Vagina (tissue), 2 donors: ENCODE data around the gene ZNF605. TPM values are rescaled to one million over a fixed set of nuclear protein-coding genes. Genes with fewer than 3 reads are reported as not detected.

Source experiments
- DNase-seq, 2 donors: peaks; one replicate each; pipeline ENCODE4 v3.0.0-alpha.2; 2017; ENCODE audit errors: extremely low spot score in 2 of 2
- H3K27ac ChIP-seq: fragments of 200-600 bp; sonication (generic); one replicate; pipeline ENCODE4 v1.5.1; 2019
- H3K27me3 ChIP-seq: fragments of 200-600 bp; sonication (generic); one replicate; pipeline ENCODE4 v1.5.1; 2019
- H3K36me3 ChIP-seq, 2 donors: fragments of 200-600 bp; sonication (generic); one replicate each; pipeline ENCODE4 v1.5.1; 2017 to 2019
- H3K4me1 ChIP-seq: fragments of 200-600 bp; sonication (generic); one replicate; pipeline ENCODE4 v1.5.1; 2019
- H3K4me3 ChIP-seq, 2 donors: fragments of 200-600 bp; sonication (generic); 1 replicate in 1 of 2; 2 replicates in 1 of 2; pipeline ENCODE4 v1.5.1; 2016 to 2019
- H3K9me3 ChIP-seq: fragments of 200-600 bp; sonication (generic); one replicate; pipeline ENCODE4 v1.5.1; 2019
- CTCF ChIP-seq, 3 experiments: fragments of 450-650 bp in 2 of 3; fragments of 200-600 bp in 1 of 3; sonication (generic) in 1 of 3; IDR thresholded peaks; one replicate each; pipeline ENCODE4 v1.5.1; 2017 to 2019; ENCODE audit warnings: antibody characterized with exemption in 3 of 3, mild to moderate bottlenecking in 2 of 3, moderate library complexity in 2 of 3
- POLR2A ChIP-seq, 2 donors: fragments of 450-650 bp; IDR thresholded peaks; one replicate each; pipeline ENCODE4 v1.6.1; 2017; ENCODE audit warnings: antibody characterized with exemption in 2 of 2, mild to moderate bottlenecking in 2 of 2, moderate library complexity in 2 of 2
- POLR2AphosphoS5 ChIP-seq, 2 donors: sonication (generic); formaldehyde crosslinking; IDR thresholded peaks; one replicate each; pipeline ENCODE4 v1.9.0; 2017; ENCODE audit warnings: antibody characterized with exemption in 2 of 2, mild to moderate bottlenecking in 2 of 2, low read depth in 1 of 2; ENCODE audit not compliant: insufficient read depth in 1 of 2
- intact Hi-C: fragments of 100-400 bp; cut with DNase I; formaldehyde crosslinking; loops from one replicate; pipeline ENCODE4 v1.15.1; 2023
- small RNA-seq: library from RNA; depleted of rRNA; stranded (forward); fragments of <200 nt; gene quantifications from one replicate; pipeline ENCODE3, GENCODE V24; 2016
- total RNA-seq: library from RNA; depleted of rRNA; stranded (reverse); fragments of >200 nt; gene quantifications from one replicate; pipeline ENCODE4 v1.2.3, GENCODE V29; 2016

ZNF605 gene
- total RNA-seq, 1 donor from 2014 or later = 10.1 TPM

GRCh38 chr12:132873724-132874123, 82.4 kb downstream of the ZNF605 start:
- H3K9me3 ChIP-seq = no peaks in the 10 kb centered on the region
- TF ChIP-seq POLR2A (IDR thresholded peaks at IDR 0.05) (no peak), POLR2AphosphoS5 (IDR thresholded peaks at IDR 0.05; ENCODE audit: insufficient read depth in 1 of 2, low read depth in 1 of 2) (no peak), CTCF (IDR thresholded peaks at IDR 0.05) (no peak)
- no peaks in the 10 kb centered on the region for H3K27me3 ChIP-seq
- DNase-seq = no peak
- H3K4me1 ChIP-seq = no peaks in the 10 kb centered on the region
- intact Hi-C loops = no loop called here
- peaks cover 0 to 73% of the 10 kb centered on the region in 2 donors for H3K36me3 ChIP-seq
- no peak overlapping the region for H3K4me3 ChIP-seq
- no peak overlapping the region for H3K27ac ChIP-seq

GRCh38 chr12:132872975-132873421, 83.1 kb downstream of the ZNF605 start:
- no peaks in the 10 kb centered on the region for H3K9me3 ChIP-seq
- no peaks in the 10 kb centered on the region for H3K27me3 ChIP-seq
- H3K27ac ChIP-seq = no peak overlapping the region
- intact Hi-C loops = no loop called here
- no peaks in the 10 kb centered on the region for H3K4me1 ChIP-seq
- DNase-seq = no peak
- TF ChIP-seq POLR2A (IDR thresholded peaks at IDR 0.05) (no peak), CTCF (IDR thresholded peaks at IDR 0.05) (no peak), POLR2AphosphoS5 (IDR thresholded peaks at IDR 0.05; ENCODE audit: insufficient read depth in 1 of 2, low read depth in 1 of 2) (no peak)
- peaks cover 0 to 76% of the 10 kb centered on the region in 2 donors for H3K36me3 ChIP-seq
- H3K4me3 ChIP-seq = no peak overlapping the region

- TF ChIP-seq CTCF (IDR thresholded peaks at IDR 0.05) = no peak
- TF ChIP-seq POLR2A (IDR thresholded peaks at IDR 0.05) = no peak
- no peak for TF ChIP-seq POLR2AphosphoS5 (IDR thresholded peaks at IDR 0.05; ENCODE audit: insufficient read depth in 1 of 2, low read depth in 1 of 2)
- Histone ChIP-seq H3K27ac (no peak overlapping the region), H3K9me3 (no peaks in the 10 kb centered on the region), H3K36me3 (peaks cover 0 to 80% of the 10 kb centered on the region in 2 donors), H3K27me3 (no peaks in the 10 kb centered on the region), H3K4me3 (no peak overlapping the region), H3K4me1 (no peaks in the 10 kb centered on the region)
- DNase-seq = no peak
- intact Hi-C loops = no loop called here
Observed at GRCh38 chr12:132872073-132872855, 83.8 kb downstream of the ZNF605 start.

GRCh38 chr12:132869551-132869950, 86.6 kb downstream of the ZNF605 start:
- Histone ChIP-seq H3K27ac (no peak overlapping the region), H3K27me3 (no peaks in the 10 kb centered on the region), H3K9me3 (no peaks in the 10 kb centered on the region), H3K4me1 (no peaks in the 10 kb centered on the region), H3K36me3 (peaks cover 0 to 71% of the 10 kb centered on the region in 2 donors), H3K4me3 (no peak overlapping the region)
- TF ChIP-seq CTCF (IDR thresholded peaks at IDR 0.05) = no peak
- no peak for TF ChIP-seq POLR2A (IDR thresholded peaks at IDR 0.05)
- no peak for TF ChIP-seq POLR2AphosphoS5 (IDR thresholded peaks at IDR 0.05; ENCODE audit: insufficient read depth in 1 of 2, low read depth in 1 of 2)
- no peak for DNase-seq
- intact Hi-C loops = no loop called here

Small RNAs within 50 kb of the gene (small RNA-seq; reads per million reads assigned to genes)
- not detected for gene RNU4ATAC12P

Other genes starting within 250 kb of the ZNF605 start
- 27.0 TPM for gene PGAM5, start 245.5 kb downstream of the ZNF605 start, total RNA-seq
- 63.1 TPM for gene ANKLE2, start 194.5 kb downstream of the ZNF605 start, total RNA-seq
- 49.8 TPM for gene GOLGA3, start 127.4 kb downstream of the ZNF605 start, total RNA-seq
- 37.1 TPM for gene CHFR, start 68.7 kb downstream of the ZNF605 start, total RNA-seq
- 11.8 TPM for gene ZNF26, start 30.1 kb upstream of the ZNF605 start, total RNA-seq
- gene ZNF84, start 81.2 kb upstream of the ZNF605 start, total RNA-seq = 24.6 TPM
- 9.3 TPM for gene ZNF140, start 124.6 kb upstream of the ZNF605 start, total RNA-seq
- 3.4 TPM for gene ZNF891, start 174.0 kb upstream of the ZNF605 start, total RNA-seq
- 10.8 TPM for gene ZNF10, start 174.3 kb upstream of the ZNF605 start, total RNA-seq
- gene ZNF268, start 225.2 kb upstream of the ZNF605 start, total RNA-seq = 9.1 TPM